Activated T-cell treated with anti-CD3 and anti-CD28 coated beads, Interleukin-2, amount 50 U/mL, for 4 hours (primary cell): ENCODE results near the gene PPDPF. TPM values are rescaled to one million over a fixed set of nuclear protein-coding genes. Genes with fewer than 3 reads are reported as not detected.

Source experiments
- ATAC-seq, 2 donors: fragments of 200-7000 bp; cut with Tn5 transposase; one replicate each; pipeline ENCODE4 v1.10.0; 2021
- DNase-seq: peaks from one replicate; pipeline ENCODE4 v3.0.0-alpha.2; 2020
- H3K27me3 Mint-ChIP-seq: one replicate; pipeline ENCODE4 v1.8.0; 2021; ENCODE audit warnings: low read depth, mixed read lengths
- H3K36me3 Mint-ChIP-seq: one replicate; pipeline ENCODE4 v1.8.0; 2022; ENCODE audit warnings: mixed read lengths; ENCODE audit not compliant: insufficient read depth
- H3K4me1 Mint-ChIP-seq: one replicate; pipeline ENCODE4 v1.8.0; 2021; ENCODE audit warnings: low read depth, mixed read lengths
- H3K4me3 Mint-ChIP-seq: one replicate; pipeline ENCODE4 v1.8.0; 2021; ENCODE audit warnings: mild to moderate bottlenecking, moderate library complexity, mixed read lengths
- H3K9me3 Mint-ChIP-seq: one replicate; pipeline ENCODE4 v1.8.0; 2021; ENCODE audit warnings: mixed read lengths
- total RNA-seq, 3 donors: library from RNA; stranded (reverse); gene quantifications; one replicate each; pipeline ENCODE4 v1.2.1, GENCODE V29; 2021

The PPDPF gene
- total RNA-seq, 3 donors from 2014 or later, result 137 to 171 (median 165) TPM

GRCh38 chr20:63547725-63548480, 27.3 kb downstream of the PPDPF start, which contains the start of gene SRMS:
Gene SRMS, minus strand, starts transcription at chr20:63547749. Its CDS starts 286 bp downstream, at chr20:63547463.
- H3K4me3 Mint-ChIP-seq, result no peak within 1 kb of the TSS
- peaks cover 14% of the 10 kb centered on the region for H3K4me1 Mint-ChIP-seq
- ATAC-seq, result peak in 1 of 2 donors; percentile 15
- no peaks in the 10 kb centered on the region for H3K9me3 Mint-ChIP-seq
- H3K27me3 Mint-ChIP-seq, result peaks cover 12% of the 10 kb centered on the region
- no peak for DNase-seq
- H3K36me3 Mint-ChIP-seq, result no peaks in the 10 kb centered on the region

- peaks cover 12% of the 10 kb centered on the region for H3K27me3 Mint-ChIP-seq
- H3K4me3 Mint-ChIP-seq, result no peak overlapping the region
- H3K9me3 Mint-ChIP-seq, result no peaks in the 10 kb centered on the region
- peaks cover 16% of the 10 kb centered on the region for H3K4me1 Mint-ChIP-seq
- no peaks in the 10 kb centered on the region for H3K36me3 Mint-ChIP-seq
- ATAC-seq (no peak), DNase-seq (no peak)
Measured at GRCh38 chr20:63548542-63548941, 28.0 kb downstream of the PPDPF start.

- Mint-ChIP-seq H3K4me1 (peaks cover 15% of the 10 kb centered on the region), H3K4me3 (no peak overlapping the region), H3K36me3 (no peaks in the 10 kb centered on the region), H3K27me3 (peaks cover 12% of the 10 kb centered on the region), H3K9me3 (no peaks in the 10 kb centered on the region)
- DNase-seq (no peak), ATAC-seq (no peak)
Measured at GRCh38 chr20:63549019-63549418, 28.5 kb downstream of the PPDPF start.

GRCh38 chr20:63549679-63550282, 29.2 kb downstream of the PPDPF start:
- ATAC-seq, result no peak
- Mint-ChIP-seq H3K4me3 (no peak overlapping the region), H3K4me1 (peaks cover 15% of the 10 kb centered on the region), H3K9me3 (no peaks in the 10 kb centered on the region), H3K36me3 (no peaks in the 10 kb centered on the region), H3K27me3 (peaks cover 12% of the 10 kb centered on the region)
- DNase-seq, result no peak

- no peak overlapping the region for H3K4me3 Mint-ChIP-seq
- no peak for ATAC-seq
- no peaks in the 10 kb centered on the region for H3K9me3 Mint-ChIP-seq
- H3K36me3 Mint-ChIP-seq, result no peaks in the 10 kb centered on the region
- peaks cover 12% of the 10 kb centered on the region for H3K4me1 Mint-ChIP-seq
- DNase-seq, result no peak
- H3K27me3 Mint-ChIP-seq, result peaks cover 9% of the 10 kb centered on the region
Measured at GRCh38 chr20:63551068-63551467, 30.5 kb downstream of the PPDPF start.

- no peaks in the 10 kb centered on the region for H3K9me3 Mint-ChIP-seq
- H3K4me1 Mint-ChIP-seq, result peaks cover 12% of the 10 kb centered on the region
- peak overlapping the region; percentile 59 for H3K4me3 Mint-ChIP-seq
- H3K36me3 Mint-ChIP-seq, result no peaks in the 10 kb centered on the region
- peaks cover 5% of the 10 kb centered on the region for H3K27me3 Mint-ChIP-seq
- ATAC-seq, result peak in 1 of 2 donors; percentile 15
- DNase-seq, result peak; percentile 41
Measured at GRCh38 chr20:63552481-63553249, 32.1 kb downstream of the PPDPF start.

- H3K36me3 Mint-ChIP-seq, result no peaks in the 10 kb centered on the region
- peak overlapping the region; percentile 59 for H3K4me3 Mint-ChIP-seq
- H3K9me3 Mint-ChIP-seq, result no peaks in the 10 kb centered on the region
- H3K4me1 Mint-ChIP-seq, result peaks cover 12% of the 10 kb centered on the region
- ATAC-seq, result peak; percentile 83
- peaks cover 5% of the 10 kb centered on the region for H3K27me3 Mint-ChIP-seq
- DNase-seq, result peak; percentile 89
Measured at GRCh38 chr20:63553251-63553932, 32.8 kb downstream of the PPDPF start.

GRCh38 chr20:63553933-63554290, 33.3 kb downstream of the PPDPF start, which contains the start of gene FNDC11:
Gene FNDC11, plus strand, starts transcription at chr20:63554159. Its CDS starts 1,505 bp downstream, at chr20:63555664.
- Mint-ChIP-seq H3K4me1 (peaks cover 12% of the 10 kb centered on the region), H3K9me3 (no peaks in the 10 kb centered on the region)
- DNase-seq, result peak; percentile 55

GRCh38 chr20:63554361-63555278, 34.1 kb downstream of the PPDPF start:
- peaks cover under 1% of the 10 kb centered on the region for H3K27me3 Mint-ChIP-seq
- peak overlapping the region; percentile 68 for H3K4me3 Mint-ChIP-seq
- H3K9me3 Mint-ChIP-seq, result no peaks in the 10 kb centered on the region
- H3K4me1 Mint-ChIP-seq, result peaks cover 12% of the 10 kb centered on the region
- peaks cover 3% of the 10 kb centered on the region for H3K36me3 Mint-ChIP-seq
- DNase-seq, result no peak
- no peak for ATAC-seq

More at GRCh38 chr20:63553933-63554290, 33.3 kb downstream of the PPDPF start, which contains the start of gene FNDC11:
- Mint-ChIP-seq H3K36me3 (peaks cover 3% of the 10 kb centered on the region), H3K27me3 (peaks cover 5% of the 10 kb centered on the region), H3K4me3 (peak within 1 kb of the TSS; percentile 68)
- ATAC-seq, result peak; percentile 35 to 39

- H3K36me3 Mint-ChIP-seq, result peaks cover 7% of the 10 kb centered on the region
- DNase-seq (no peak), ATAC-seq (no peak)
- H3K4me3 Mint-ChIP-seq, result no peak overlapping the region
- H3K9me3 Mint-ChIP-seq, result no peaks in the 10 kb centered on the region
- no peaks in the 10 kb centered on the region for H3K27me3 Mint-ChIP-seq
- H3K4me1 Mint-ChIP-seq, result peaks cover 13% of the 10 kb centered on the region
Measured at GRCh38 chr20:63555661-63556381, 35.3 kb downstream of the PPDPF start.

- Mint-ChIP-seq H3K9me3 (no peaks in the 10 kb centered on the region), H3K4me3 (no peak overlapping the region), H3K36me3 (peaks cover 7% of the 10 kb centered on the region), H3K27me3 (no peaks in the 10 kb centered on the region), H3K4me1 (peaks cover 13% of the 10 kb centered on the region)
- DNase-seq (no peak), ATAC-seq (no peak)
Measured at GRCh38 chr20:63556873-63557478, 36.4 kb downstream of the PPDPF start.

GRCh38 chr20:63557481-63557891, 36.9 kb downstream of the PPDPF start:
- ATAC-seq, result no peak
- no peak for DNase-seq
- Mint-ChIP-seq H3K4me3 (no peak overlapping the region), H3K36me3 (peaks cover 7% of the 10 kb centered on the region), H3K4me1 (peaks cover 8% of the 10 kb centered on the region), H3K9me3 (no peaks in the 10 kb centered on the region), H3K27me3 (no peaks in the 10 kb centered on the region)
